ENCODE measurements around the gene KLHDC7A. TPM values are rescaled to one million over a fixed set of nuclear protein-coding genes. Genes with fewer than 3 reads are reported as not detected.

The KLHDC7A gene
- total RNA-seq, 1 donor from 2014 or later = not detected

- DNase-seq (no peak), ATAC-seq (no peak)
- intact Hi-C loops (cut with micrococcal nuclease) = no loop called here
These were observed 51.9 kb downstream of the KLHDC7A start for GRCh38 chr1:18532390-18533170.

- no peak for DNase-seq
- no peak for ATAC-seq
- intact Hi-C loops (cut with micrococcal nuclease) = no loop called here
These were observed 52.5 kb downstream of the KLHDC7A start for GRCh38 chr1:18533259-18533658.

GRCh38 chr1:18534810-18535205, 54.1 kb downstream of the KLHDC7A start:
- no peak for ATAC-seq
- no peak for DNase-seq
- intact Hi-C loops (cut with micrococcal nuclease) = no loop called here

Other genes with a start within 250 kb of the KLHDC7A start
- not detected for gene PAX7, start 149.9 kb downstream of the KLHDC7A start, total RNA-seq

Measured in left ventricle myocardium superior (tissue), 1 donor.